DND-41 (cell line): Measurements from ENCODE around the gene SRRM1.

Experiments
- ATAC-seq: fragments of 200-7000 bp; cut with Tn5 transposase; 3 replicates; pipeline ENCODE4 v1.9.1; 2021; ENCODE audit warnings: low read depth; ENCODE audit not compliant: insufficient read depth
- DNase-seq: peaks from one replicate; pipeline ENCODE4 v3.0.0-alpha.2; 2020
- H2AFZ ChIP-seq: 2 replicates; pipeline ENCODE4 v1.6.0; 2012; ENCODE audit warnings: low read depth, low read length
- H3K27ac ChIP-seq: 2 replicates; pipeline ENCODE4 v1.5.1; 2012; ENCODE audit warnings: low read length, inconsistent platforms
- H3K27me3 ChIP-seq: fragments of 200-600 bp; sonication (generic); 2 replicates; pipeline ENCODE4 v1.6.0; 2012; ENCODE audit warnings: low read length, mild to moderate bottlenecking, inconsistent platforms; ENCODE audit not compliant: insufficient read depth, poor library complexity
- H3K36me3 ChIP-seq: 2 replicates; pipeline ENCODE4 v1.5.1; 2012; ENCODE audit warnings: low read length, inconsistent platforms; ENCODE audit not compliant: insufficient read depth
- H3K4me1 ChIP-seq: 2 replicates; pipeline ENCODE4 v1.5.1; 2012; ENCODE audit warnings: mild to moderate bottlenecking, low read length; ENCODE audit not compliant: insufficient read depth
- H3K4me2 ChIP-seq: 2 replicates; pipeline ENCODE4 v1.6.0; 2012; ENCODE audit warnings: mild to moderate bottlenecking, moderate library complexity, low read length, inconsistent platforms; ENCODE audit not compliant: insufficient read depth
- H3K4me3 ChIP-seq, 2 experiments: fragments of 200-600 bp in 1 of 2; shearing (Covaris generic) in 1 of 2; 2 replicates each; pipeline ENCODE4 v1.5.1; 2012 to 2016; ENCODE audit warnings: inconsistent platforms in 2 of 2, low read length in 2 of 2, mild to moderate bottlenecking in 2 of 2, low read depth in 1 of 2, moderate library complexity in 1 of 2
- H3K79me2 ChIP-seq: 2 replicates; pipeline ENCODE4 v1.6.0; 2012; ENCODE audit warnings: low read length, inconsistent platforms; ENCODE audit not compliant: insufficient read depth
- H3K9ac ChIP-seq: 2 replicates; pipeline ENCODE4 v1.6.0; 2012; ENCODE audit warnings: low read depth, mild to moderate bottlenecking, inconsistent platforms, low read length, moderate library complexity
- H3K9me3 ChIP-seq: 2 replicates; pipeline ENCODE4 v1.5.1; 2012; ENCODE audit warnings: low read length, moderate library complexity, mild to moderate bottlenecking, inconsistent platforms; ENCODE audit not compliant: insufficient read depth, severe bottlenecking
- H4K20me1 ChIP-seq: 2 replicates; pipeline ENCODE4 v1.6.0; 2012; ENCODE audit warnings: low read length; ENCODE audit not compliant: insufficient read depth
- CTCF ChIP-seq: IDR thresholded peaks from 2 replicates; pipeline ENCODE4 v1.5.1; 2012; ENCODE audit warnings: borderline replicate concordance, low read length, moderate library complexity, mild to moderate bottlenecking; ENCODE audit not compliant: poor library complexity, severe bottlenecking; ENCODE audit errors: extremely low read depth
- EZH2 ChIP-seq: IDR thresholded peaks from 3 replicates; pipeline ENCODE4 v1.6.1; 2012; ENCODE audit warnings: borderline replicate concordance, low read depth, mild to moderate bottlenecking, moderate library complexity, low read length, inconsistent platforms; ENCODE audit not compliant: severe bottlenecking

The SRRM1 gene

GRCh38 chr1:24692351-24692980 lies 49.4 kb downstream of the SRRM1 start:
- no peak overlapping the region for H3K9ac ChIP-seq
- no peaks in the 10 kb centered on the region for H3K9me3 ChIP-seq
- H3K27ac ChIP-seq = no peak overlapping the region
- H3K27me3 ChIP-seq = no peaks in the 10 kb centered on the region
- H3K79me2 ChIP-seq = no peaks in the 10 kb centered on the region
- H3K4me1 ChIP-seq = no peaks in the 10 kb centered on the region
- no peak overlapping the region for H3K4me3 ChIP-seq
- no peak overlapping the region for H3K4me2 ChIP-seq
- DNase-seq (no peak), ATAC-seq (no peak)
- TF ChIP-seq CTCF (no peak), EZH2 (no peak)
- H4K20me1 ChIP-seq = no peaks in the 10 kb centered on the region
- H3K36me3 ChIP-seq = no peaks in the 10 kb centered on the region
- H2AFZ ChIP-seq = no peak overlapping the region

- Histone ChIP-seq H3K36me3 (no peaks in the 10 kb centered on the region), H3K9me3 (no peaks in the 10 kb centered on the region), H3K9ac (no peak overlapping the region), H2AFZ (no peak overlapping the region), H3K4me2 (no peak overlapping the region), H3K79me2 (no peaks in the 10 kb centered on the region), H3K27me3 (no peaks in the 10 kb centered on the region), H4K20me1 (no peaks in the 10 kb centered on the region), H3K27ac (no peak overlapping the region), H3K4me3 (no peak overlapping the region), H3K4me1 (no peaks in the 10 kb centered on the region)
- TF ChIP-seq EZH2 (no peak), CTCF (no peak)
- no peak for DNase-seq
- no peak for ATAC-seq
These were observed 50.8 kb downstream of the SRRM1 start for GRCh38 chr1:24693827-24694379.

GRCh38 chr1:24694380-24694843 lies 51.3 kb downstream of the SRRM1 start:
- Histone ChIP-seq H3K4me2 (no peak overlapping the region), H3K9me3 (no peaks in the 10 kb centered on the region), H2AFZ (no peak overlapping the region), H3K9ac (no peak overlapping the region), H3K36me3 (no peaks in the 10 kb centered on the region), H4K20me1 (no peaks in the 10 kb centered on the region), H3K4me1 (no peaks in the 10 kb centered on the region), H3K27me3 (no peaks in the 10 kb centered on the region), H3K27ac (no peak overlapping the region), H3K79me2 (no peaks in the 10 kb centered on the region), H3K4me3 (no peak overlapping the region)
- no peak for TF ChIP-seq CTCF
- no peak for TF ChIP-seq EZH2
- no peak for ATAC-seq
- no peak for DNase-seq
